ENCODE measurements around the gene SSX1.
"Not testable (repeated sequence)": the region's sequence is repeated elsewhere in the genome, so short reads cannot be mapped to it uniquely, and the experiment has no call there.

Gene SSX1

DNA sequence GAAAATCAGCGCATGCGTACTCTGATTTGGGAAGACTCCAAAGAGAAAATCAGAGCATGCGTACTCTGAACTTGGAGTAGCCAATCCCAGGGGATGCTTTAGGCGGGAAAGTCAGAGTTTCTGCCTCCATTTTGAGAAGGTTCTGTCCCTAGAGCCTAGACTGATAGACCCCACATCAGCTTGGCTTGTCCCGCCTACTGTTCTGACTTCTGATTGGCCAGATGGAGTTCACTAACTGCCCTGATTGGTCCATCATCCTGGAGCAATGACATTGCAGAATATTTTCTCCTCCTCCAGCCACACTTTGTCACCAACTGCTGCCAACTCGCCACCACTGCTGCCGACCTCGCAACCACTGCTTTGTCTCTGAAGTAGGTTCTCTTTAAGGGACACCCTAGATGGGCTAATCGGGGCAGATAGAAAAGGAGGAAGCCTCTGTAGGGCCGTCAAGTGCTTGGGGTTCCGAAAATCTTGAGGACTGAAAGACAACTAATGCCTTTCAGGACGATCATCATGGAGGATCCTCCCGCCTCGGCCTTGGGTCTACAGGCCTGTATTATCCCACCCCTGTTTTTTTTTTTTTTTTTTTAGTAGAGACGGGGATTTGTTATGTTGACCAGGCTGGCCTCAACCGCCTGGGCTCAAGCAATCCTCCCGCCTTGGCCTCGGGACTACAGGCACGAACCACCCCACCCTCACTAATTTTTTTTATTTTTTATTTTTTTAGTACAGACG, at the start of gene SSX1:
Gene SSX1 (plus strand): TSS at position 331 of the 735 bp plus-strand sequence. CDS start 1,850 bp downstream, outside the sequence.
- not testable (repeated sequence) for ATAC-seq, DNase-seq

DNA sequence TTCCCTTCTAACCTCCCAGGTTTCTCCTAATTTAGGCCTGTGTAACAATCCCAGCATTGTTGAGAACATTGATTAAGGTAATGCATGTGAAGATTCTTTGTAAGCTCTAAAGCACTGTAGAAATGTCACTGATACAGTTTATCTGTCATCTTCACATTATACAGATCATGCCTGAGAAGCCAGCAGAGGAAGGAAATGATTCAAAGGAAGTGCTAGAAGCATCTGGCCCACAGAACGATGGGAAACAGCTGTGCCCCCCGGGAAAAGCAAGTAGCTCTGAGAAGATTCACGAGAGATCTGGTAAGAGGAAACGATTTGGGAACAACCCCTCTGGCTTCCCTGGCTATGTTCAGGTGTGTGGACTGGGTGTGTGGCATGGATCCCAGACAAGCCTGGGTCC, 40.9 kb upstream of the SSX1 start:
- ATAC-seq, DNase-seq: not testable (repeated sequence)

GRCh38 chrX:48224196-48224595, 31.0 kb upstream of the SSX1 start:
- not testable (repeated sequence) for ATAC-seq

GRCh38 chrX:48252945-48253344, 2.2 kb upstream of the SSX1 start:
- not testable (repeated sequence) for ATAC-seq, DNase-seq

More at GRCh38 chrX:48224196-48224595, 31.0 kb upstream of the SSX1 start:
- DNase-seq = not testable (repeated sequence)

DNA sequence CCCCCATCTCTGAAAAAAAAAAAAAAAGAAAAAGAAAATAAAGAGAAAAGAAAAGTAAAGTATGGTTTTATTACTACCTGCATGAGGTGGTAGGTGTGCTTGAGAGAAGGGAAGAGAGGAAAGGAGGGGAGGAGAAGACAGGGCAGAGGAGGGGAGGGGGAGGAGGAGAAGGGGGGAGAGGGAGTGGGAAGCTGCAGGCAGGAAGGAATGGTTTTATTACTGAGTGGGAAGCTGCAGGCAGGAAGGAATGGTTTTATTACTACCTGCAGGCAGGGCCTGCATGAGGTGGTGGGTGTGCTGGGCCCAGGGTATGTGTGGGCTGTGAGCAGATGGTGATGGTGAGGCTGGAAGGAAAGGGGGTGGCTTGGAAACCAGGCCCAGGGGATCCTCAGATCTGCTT, 19.2 kb downstream of the SSX1 start:
- not testable (repeated sequence) for ATAC-seq, DNase-seq

DNA sequence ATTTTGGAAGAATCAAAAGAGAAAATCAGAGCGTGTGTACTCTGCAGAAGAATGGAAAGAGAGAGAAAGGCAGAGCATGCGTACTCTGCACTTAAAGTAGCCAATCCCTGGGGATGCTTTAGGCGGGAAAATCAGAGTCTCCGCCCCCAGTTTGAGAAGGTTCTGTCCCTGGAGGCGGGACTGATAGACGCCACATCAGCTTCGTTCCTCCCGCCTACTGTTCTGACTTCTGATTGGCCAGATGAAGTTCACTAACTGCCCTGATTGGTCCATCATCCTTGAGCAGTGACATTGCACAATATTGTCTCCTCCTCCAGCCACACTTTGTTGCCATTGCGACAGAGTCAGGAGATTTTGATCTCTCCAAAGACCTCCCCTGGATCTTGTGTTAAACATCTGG, 23.8 kb downstream of the SSX1 start:
- no peak for DNase-seq
- no peak for ATAC-seq

GRCh38 chrX:48280729-48281128, 25.5 kb downstream of the SSX1 start:
- ATAC-seq = not testable (repeated sequence)

DNA sequence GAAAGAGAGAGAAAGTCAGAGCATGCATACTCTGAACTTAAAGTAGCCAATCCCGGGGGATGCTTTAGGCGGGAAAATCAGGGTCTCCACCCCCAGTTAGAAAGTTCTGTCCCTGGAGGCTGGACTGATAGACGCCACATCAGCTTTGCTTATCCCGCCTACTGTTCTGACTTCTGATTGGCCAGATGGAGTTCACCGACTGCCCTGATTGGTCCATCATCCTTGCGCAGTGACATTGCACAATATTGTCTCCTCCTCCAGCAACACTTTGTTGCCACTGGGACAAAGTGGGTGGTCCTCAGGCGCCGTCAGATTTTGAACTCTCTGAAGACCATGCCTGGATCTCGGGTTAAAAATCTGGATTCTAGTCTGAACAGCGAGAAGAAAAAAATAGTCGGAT, 51.0 kb downstream of the SSX1 start:
- ATAC-seq = no peak
- DNase-seq = no peak

More at GRCh38 chrX:48280729-48281128, 25.5 kb downstream of the SSX1 start:
- not testable (repeated sequence) for DNase-seq

- ATAC-seq = not testable (repeated sequence)
These were observed 58.8 kb downstream of the SSX1 start for GRCh38 chrX:48313996-48314395.

More at GRCh38 chrX:48313996-48314395, 58.8 kb downstream of the SSX1 start:
- DNase-seq = not testable (repeated sequence)

All from stimulated activated naive CD8-positive, alpha-beta T cell treated with anti-CD3 and anti-CD28 coated beads, Interleukin-15, Interleukin-2, amounts not matched to agents 100 U/mL and 50 U/mL, for 24 hours (primary cell).